ENCODE data around the gene NECTIN1.

Gene NECTIN1

DNA sequence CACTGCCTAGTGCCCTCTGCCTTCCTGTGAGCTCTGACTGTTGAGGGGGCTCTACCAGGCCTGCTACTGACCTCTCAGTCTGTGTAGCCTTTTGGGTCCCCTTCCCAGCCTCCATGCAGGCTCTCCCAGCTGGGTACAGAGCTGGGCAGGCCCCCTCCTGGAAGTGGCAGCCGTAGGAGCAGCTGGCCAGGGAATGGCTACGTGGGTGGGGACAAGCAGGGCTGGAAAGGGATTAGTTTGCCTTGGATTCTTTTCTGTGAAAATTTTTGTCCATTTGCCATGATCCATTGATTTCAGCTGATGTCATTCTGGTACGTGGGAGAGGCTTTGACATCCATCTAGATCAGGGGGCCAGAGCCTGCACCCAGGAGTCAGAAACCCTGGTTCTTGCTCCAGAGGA is 23.9 kb upstream of the NECTIN1 start:
- Histone ChIP-seq H3K9me3 (ENCODE audit: low read length) (no peaks in the 10 kb centered on the region), H3K36me3 (ENCODE audit: insufficient read depth, low read length) (no peaks in the 10 kb centered on the region), H3K4me1 (ENCODE audit: insufficient read depth, low read length) (no peaks in the 10 kb centered on the region), H3K9ac (ENCODE audit: low read length) (no peak overlapping the region), H3K27ac (ENCODE audit: low read depth, low read length) (no peak overlapping the region), H3K4me3 (ENCODE audit: low read depth in 1 of 2, low read length in 2 of 2) (no peak overlapping the region), H3K27me3 (ENCODE audit: control insufficient read depth in 1 of 2, insufficient read depth in 2 of 2, low read length in 2 of 2) (peaks cover 0 to 9% of the 10 kb centered on the region in 2 donors)

- Histone ChIP-seq H3K4me1 (ENCODE audit: insufficient read depth, low read length) (no peaks in the 10 kb centered on the region), H3K9ac (ENCODE audit: low read length) (no peak overlapping the region), H3K27ac (ENCODE audit: low read depth, low read length) (no peak overlapping the region), H3K9me3 (ENCODE audit: low read length) (no peaks in the 10 kb centered on the region), H3K4me3 (ENCODE audit: low read depth in 1 of 2, low read length in 2 of 2) (no peak overlapping the region), H3K36me3 (ENCODE audit: insufficient read depth, low read length) (no peaks in the 10 kb centered on the region), H3K27me3 (ENCODE audit: control insufficient read depth in 1 of 2, insufficient read depth in 2 of 2, low read length in 2 of 2) (peaks cover 0 to 9% of the 10 kb centered on the region in 2 donors)
Measured at GRCh38 chr11:119752345-119752871, 23.4 kb upstream of the NECTIN1 start.

DNA sequence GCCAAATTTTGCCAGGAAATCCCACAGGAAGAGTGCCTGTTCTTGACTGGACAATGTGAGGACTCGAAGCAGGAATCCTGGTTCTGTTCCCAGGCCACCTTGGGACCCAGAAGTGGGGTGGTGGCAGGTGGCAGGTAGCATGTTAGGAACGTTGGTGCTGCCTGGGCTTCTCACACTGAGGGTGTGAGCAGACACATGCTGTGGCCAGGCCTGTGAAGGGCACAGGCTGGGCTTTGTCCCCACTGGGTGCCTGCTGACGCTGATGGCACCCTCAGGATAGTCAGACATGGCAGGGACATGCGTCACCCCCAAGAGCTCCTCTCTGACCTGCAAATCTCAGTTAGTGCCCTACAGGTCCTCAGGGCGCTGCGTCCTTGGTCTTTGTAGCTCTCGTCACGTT is 21.1 kb upstream of the NECTIN1 start:
- no peak overlapping the region for H3K4me3 ChIP-seq (ENCODE audit: low read depth in 1 of 2, low read length in 2 of 2)
- no peak overlapping the region for H3K27ac ChIP-seq (ENCODE audit: low read depth, low read length)
- H3K9me3 ChIP-seq (ENCODE audit: low read length): no peaks in the 10 kb centered on the region
- no peaks in the 10 kb centered on the region for H3K36me3 ChIP-seq (ENCODE audit: insufficient read depth, low read length)
- peaks cover 0 to 13% of the 10 kb centered on the region in 2 donors for H3K27me3 ChIP-seq (ENCODE audit: control insufficient read depth in 1 of 2, insufficient read depth in 2 of 2, low read length in 2 of 2)
- no peak overlapping the region for H3K9ac ChIP-seq (ENCODE audit: low read length)
- no peaks in the 10 kb centered on the region for H3K4me1 ChIP-seq (ENCODE audit: insufficient read depth, low read length)

DNA sequence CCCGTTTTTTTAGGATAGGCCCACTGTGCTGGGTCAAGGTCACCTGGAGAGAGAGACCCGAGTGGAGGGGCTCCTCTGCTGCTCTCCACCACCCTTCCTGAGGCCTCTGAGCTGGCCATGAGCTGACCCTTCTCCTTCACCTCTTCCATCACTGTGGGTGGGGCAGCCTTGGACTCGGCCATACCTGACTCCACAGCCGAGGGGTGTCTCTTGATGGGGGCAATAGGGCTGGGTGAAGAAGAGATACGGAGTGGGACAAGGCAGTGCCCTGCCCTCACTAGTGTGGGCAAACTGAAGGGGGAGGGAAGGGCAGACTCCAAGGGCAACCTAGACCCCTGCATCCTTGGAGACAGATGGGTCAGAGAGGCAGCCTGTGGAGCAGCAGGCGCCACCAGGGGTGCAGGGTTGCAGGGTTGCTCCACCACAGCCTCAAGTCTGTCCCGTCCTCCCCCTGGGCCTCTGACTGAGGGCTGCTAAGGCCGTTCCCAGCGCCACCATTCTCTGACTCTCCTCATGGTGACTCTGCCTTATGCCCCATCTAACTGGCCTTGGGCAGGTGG is 20.1 kb upstream of the NECTIN1 start:
- Histone ChIP-seq H3K9me3 (ENCODE audit: low read length) (no peaks in the 10 kb centered on the region), H3K27me3 (ENCODE audit: control insufficient read depth in 1 of 2, insufficient read depth in 2 of 2, low read length in 2 of 2) (peaks cover 0 to 17% of the 10 kb centered on the region in 2 donors), H3K4me3 (ENCODE audit: low read depth in 1 of 2, low read length in 2 of 2) (no peak overlapping the region), H3K9ac (ENCODE audit: low read length) (no peak overlapping the region), H3K27ac (ENCODE audit: low read depth, low read length) (no peak overlapping the region), H3K36me3 (ENCODE audit: insufficient read depth, low read length) (no peaks in the 10 kb centered on the region), H3K4me1 (ENCODE audit: insufficient read depth, low read length) (no peaks in the 10 kb centered on the region)

- Histone ChIP-seq H3K9ac (ENCODE audit: low read length) (no peak overlapping the region), H3K27ac (ENCODE audit: low read depth, low read length) (no peak overlapping the region)
Measured at GRCh38 chr11:119747868-119748660, 19.1 kb upstream of the NECTIN1 start.

DNA sequence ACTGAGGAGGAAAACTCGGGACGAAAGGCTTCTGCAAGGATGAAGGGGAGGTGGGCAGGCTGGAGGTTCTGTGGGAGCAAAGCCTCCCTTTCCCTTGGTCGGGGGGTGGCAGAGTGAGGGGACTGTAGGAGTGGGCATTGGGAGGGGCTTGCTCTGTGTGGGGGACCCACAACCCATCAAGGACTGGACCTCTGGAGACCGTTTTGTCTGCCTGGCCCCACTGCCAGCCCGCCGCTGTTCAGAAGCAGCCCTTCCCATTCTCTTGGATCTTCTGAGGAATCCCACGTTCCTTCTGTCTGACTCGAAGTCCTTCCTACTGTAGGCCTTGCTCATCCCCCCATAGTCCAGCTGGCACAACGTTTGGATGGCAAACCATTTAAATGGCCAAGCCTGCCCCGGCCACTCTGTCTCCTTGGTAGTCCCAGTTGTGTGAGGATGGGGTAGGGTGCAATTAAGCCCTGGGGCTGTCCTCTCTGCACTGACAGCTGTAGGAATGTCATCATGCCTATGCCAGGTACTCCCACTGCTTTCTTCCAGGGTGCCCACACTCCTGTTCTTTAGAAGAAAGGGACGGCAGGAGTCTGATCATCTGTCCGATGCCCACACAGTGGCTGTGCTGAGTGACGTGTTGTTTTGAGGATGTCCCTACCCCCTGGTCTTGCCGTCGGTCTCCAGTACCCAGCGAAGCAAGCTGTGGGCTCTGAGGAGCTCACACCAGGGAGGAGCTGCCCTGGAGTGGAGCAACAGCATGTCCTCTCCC is 17.0 kb upstream of the NECTIN1 start:
- Histone ChIP-seq H3K4me3 (ENCODE audit: low read depth in 1 of 2, low read length in 2 of 2) (no peak overlapping the region), H3K9me3 (ENCODE audit: low read length) (no peaks in the 10 kb centered on the region), H3K9ac (ENCODE audit: low read length) (no peak overlapping the region), H3K4me1 (ENCODE audit: insufficient read depth, low read length) (peaks cover 8% of the 10 kb centered on the region), H3K36me3 (ENCODE audit: insufficient read depth, low read length) (no peaks in the 10 kb centered on the region), H3K27me3 (ENCODE audit: control insufficient read depth in 1 of 2, insufficient read depth in 2 of 2, low read length in 2 of 2) (peaks cover 3 to 39% of the 10 kb centered on the region in 2 donors), H3K27ac (ENCODE audit: low read depth, low read length) (no peak overlapping the region)

More at GRCh38 chr11:119747868-119748660, 19.1 kb upstream of the NECTIN1 start:
- H3K27me3 ChIP-seq (ENCODE audit: control insufficient read depth in 1 of 2, insufficient read depth in 2 of 2, low read length in 2 of 2): peaks cover 0 to 21% of the 10 kb centered on the region in 2 donors
- H3K36me3 ChIP-seq (ENCODE audit: insufficient read depth, low read length): no peaks in the 10 kb centered on the region
- no peaks in the 10 kb centered on the region for H3K4me1 ChIP-seq (ENCODE audit: insufficient read depth, low read length)
- no peak overlapping the region for H3K4me3 ChIP-seq (ENCODE audit: low read depth in 1 of 2, low read length in 2 of 2)
- H3K9me3 ChIP-seq (ENCODE audit: low read length): no peaks in the 10 kb centered on the region

- H3K36me3 ChIP-seq (ENCODE audit: insufficient read depth, low read length): no peaks in the 10 kb centered on the region
- H3K9ac ChIP-seq (ENCODE audit: low read length): no peak overlapping the region
- peaks cover 11 to 45% of the 10 kb centered on the region in 2 donors for H3K27me3 ChIP-seq (ENCODE audit: control insufficient read depth in 1 of 2, insufficient read depth in 2 of 2, low read length in 2 of 2)
- H3K4me3 ChIP-seq (ENCODE audit: low read depth in 1 of 2, low read length in 2 of 2): no peak overlapping the region
- peaks cover 8% of the 10 kb centered on the region for H3K4me1 ChIP-seq (ENCODE audit: insufficient read depth, low read length)
- H3K9me3 ChIP-seq (ENCODE audit: low read length): no peaks in the 10 kb centered on the region
- H3K27ac ChIP-seq (ENCODE audit: low read depth, low read length): no peak overlapping the region
Measured at GRCh38 chr11:119745112-119745511, 16.1 kb upstream of the NECTIN1 start.

GRCh38 chr11:119744577-119744976 is 15.6 kb upstream of the NECTIN1 start:
- Histone ChIP-seq H3K27me3 (ENCODE audit: control insufficient read depth in 1 of 2, insufficient read depth in 2 of 2, low read length in 2 of 2) (peaks cover 14 to 49% of the 10 kb centered on the region in 2 donors), H3K9me3 (ENCODE audit: low read length) (no peaks in the 10 kb centered on the region), H3K9ac (ENCODE audit: low read length) (no peak overlapping the region), H3K4me3 (ENCODE audit: low read depth in 1 of 2, low read length in 2 of 2) (no peak overlapping the region), H3K36me3 (ENCODE audit: insufficient read depth, low read length) (no peaks in the 10 kb centered on the region), H3K4me1 (ENCODE audit: insufficient read depth, low read length) (peaks cover 8% of the 10 kb centered on the region), H3K27ac (ENCODE audit: low read depth, low read length) (no peak overlapping the region)

DNA sequence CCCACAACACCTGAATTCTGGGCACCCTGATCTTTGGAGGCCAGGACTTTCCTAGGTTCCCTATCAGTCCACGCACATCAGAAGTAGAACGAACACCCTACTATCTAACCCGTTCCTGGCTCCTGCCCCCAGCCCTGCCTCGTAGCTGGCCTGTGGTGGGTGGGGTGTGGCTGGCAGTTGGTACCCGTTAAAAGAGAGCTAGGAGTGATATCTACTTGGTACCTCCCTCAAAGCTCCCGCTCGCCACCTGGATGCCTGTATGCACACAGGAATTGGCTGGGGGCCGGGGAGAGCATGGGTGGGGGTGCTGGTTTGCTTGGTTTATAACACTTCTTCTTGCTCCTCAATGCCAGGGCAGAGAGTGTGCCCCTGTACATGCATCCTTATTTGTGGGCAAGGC is 14.0 kb upstream of the NECTIN1 start:
- H3K36me3 ChIP-seq (ENCODE audit: insufficient read depth, low read length): no peaks in the 10 kb centered on the region
- no peaks in the 10 kb centered on the region for H3K9me3 ChIP-seq (ENCODE audit: low read length)
- H3K9ac ChIP-seq (ENCODE audit: low read length): no peak overlapping the region
- H3K4me1 ChIP-seq (ENCODE audit: insufficient read depth, low read length): peaks cover 8% of the 10 kb centered on the region
- no peak overlapping the region for H3K4me3 ChIP-seq (ENCODE audit: low read depth in 1 of 2, low read length in 2 of 2)
- H3K27ac ChIP-seq (ENCODE audit: low read depth, low read length): no peak overlapping the region
- H3K27me3 ChIP-seq (ENCODE audit: control insufficient read depth in 1 of 2, insufficient read depth in 2 of 2, low read length in 2 of 2): peaks cover 14 to 48% of the 10 kb centered on the region in 2 donors

DNA sequence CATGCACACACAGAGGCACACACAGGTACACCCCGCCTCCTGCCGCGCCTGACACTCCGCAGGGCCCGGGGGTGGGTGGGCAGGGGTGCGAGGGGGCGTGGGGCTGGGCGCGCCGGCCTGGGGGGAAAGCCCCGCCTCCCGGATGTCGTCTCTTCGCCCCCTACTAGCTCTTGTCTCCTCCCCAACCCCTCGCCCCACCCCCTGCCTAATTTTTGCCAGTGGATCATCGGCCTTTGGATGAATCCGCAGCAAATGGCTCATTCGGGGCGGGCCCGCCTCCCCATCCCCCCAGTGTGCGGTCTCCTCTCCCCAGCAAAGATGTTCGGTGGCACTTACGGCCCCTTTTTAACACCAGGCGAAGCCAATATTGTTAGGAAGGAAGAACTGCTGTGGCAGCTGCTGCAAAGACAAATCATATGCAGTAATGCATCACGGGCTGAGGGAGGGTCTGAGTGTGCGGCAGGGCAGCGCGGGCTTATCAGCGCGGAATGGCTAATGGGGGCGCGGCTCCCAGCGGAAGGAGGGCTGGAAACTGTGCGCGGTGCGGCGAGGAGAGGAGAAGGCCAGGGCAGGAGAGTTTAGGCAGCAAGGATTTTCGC is 13.4 kb upstream of the NECTIN1 start:
- H3K4me3 ChIP-seq (ENCODE audit: low read depth in 1 of 2, low read length in 2 of 2): peak overlapping the region in 1 of 2 donors; percentile 43
- H3K9me3 ChIP-seq (ENCODE audit: low read length): no peaks in the 10 kb centered on the region
- no peaks in the 10 kb centered on the region for H3K36me3 ChIP-seq (ENCODE audit: insufficient read depth, low read length)
- no peak overlapping the region for H3K27ac ChIP-seq (ENCODE audit: low read depth, low read length)
- peaks cover 8% of the 10 kb centered on the region for H3K4me1 ChIP-seq (ENCODE audit: insufficient read depth, low read length)
- no peak overlapping the region for H3K9ac ChIP-seq (ENCODE audit: low read length)
- peaks cover 14 to 48% of the 10 kb centered on the region in 2 donors for H3K27me3 ChIP-seq (ENCODE audit: control insufficient read depth in 1 of 2, insufficient read depth in 2 of 2, low read length in 2 of 2)

Measured in muscle layer of colon (tissue), 2 donors.